HCT116 (cell line): Measurements from ENCODE around the gene GPR151. TPM values are rescaled to one million over a fixed set of nuclear protein-coding genes. Genes with fewer than 3 reads are reported as not detected.

Source experiments
- ATAC-seq: fragments of 200-7000 bp; cut with Tn5 transposase; 2 replicates; pipeline ENCODE4 v1.9.1; 2020; ENCODE audit warnings: mild to moderate bottlenecking, moderate library complexity
- BruUV-seq: library from RNA; stranded (reverse); fragments of 400-500 nt; replicated peaks from 2 replicates; lab custom pipeline; 2021; lab: Mats Ljungman, UMichigan
- CTCF ChIA-PET: fragments of 300-600 bp; sonication (Branson Sonifier 250); formaldehyde crosslinking; loops from one replicate; lab custom pipeline; 2021; ENCODE audit warnings: antibody characterized with exemption; lab: Charles Lee
- POLR2A ChIA-PET: fragments of 300-600, 350-600 bp; sonication (Branson Sonifier 250); formaldehyde crosslinking; loops from one replicate; lab custom pipeline; 2021; ENCODE audit warnings: antibody characterized with exemption; lab: Charles Lee
- RAD21 ChIA-PET, 2 experiments: fragments of 300-600 bp; sonication (Branson Sonifier 250); formaldehyde crosslinking; loops; one replicate each; lab custom pipeline; 2023; ENCODE audit warnings: low total read pairs in 2 of 2; ENCODE audit not compliant: uncharacterized antibody in 2 of 2, unreplicated experiment in 2 of 2, low non-redundant PET in 1 of 2; lab: Charles Lee
- DNase-seq: peaks from one replicate; pipeline ENCODE4 v3.0.0-alpha.2; 2010; ENCODE audit warnings: low read depth, low spot score
- H2AFZ ChIP-seq: fragments of 200-600 bp; shearing (Covaris generic), sonication (generic); 2 replicates; pipeline ENCODE4 v1.6.1; 2017; ENCODE audit warnings: low read depth, mixed run types, mixed read lengths, antibody characterized with exemption, low read length; ENCODE audit not compliant: poor library complexity, severe bottlenecking
- H3K27ac ChIP-seq: 2 replicates; pipeline ENCODE4 v1.5.1; 2012; ENCODE audit warnings: low read depth, low read length
- H3K27me3 ChIP-seq: fragments of 200-600 bp; sonication (generic); 2 replicates; pipeline ENCODE4 v1.6.1; 2016; ENCODE audit warnings: mixed run types, low read length, mixed read lengths; ENCODE audit not compliant: insufficient read depth
- H3K36me3 ChIP-seq, 2 experiments: fragments of 200-500 bp in 1 of 2; fragments of 200-600 bp in 1 of 2; sonication (Bioruptor generic) in 1 of 2; sonication (generic) in 1 of 2; 2 replicates each; pipeline versions ENCODE4 v1.5.1 to v1.6.1; 2014 to 2016; ENCODE audit warnings: low read length in 2 of 2, inconsistent platforms in 1 of 2, mixed read lengths in 1 of 2, mixed run types in 1 of 2; ENCODE audit not compliant: insufficient read depth in 2 of 2, control insufficient read depth in 1 of 2
- H3K4me1 ChIP-seq, 2 experiments: fragments of 200-600 bp in 1 of 2; sonication (generic) in 1 of 2; 2 replicates each; pipeline versions ENCODE4 v1.5.1 to v1.6.1; 2012 to 2017; ENCODE audit warnings: low read length in 2 of 2, inconsistent platforms in 1 of 2, mild to moderate bottlenecking in 1 of 2, mixed read lengths in 1 of 2, mixed run types in 1 of 2, moderate library complexity in 1 of 2; ENCODE audit not compliant: insufficient read depth in 2 of 2, control insufficient read depth in 1 of 2
- H3K4me2 ChIP-seq: fragments of 200-600 bp; sonication (generic); 2 replicates; pipeline ENCODE4 v1.6.1; 2017; ENCODE audit warnings: mixed run types, low read length, mixed read lengths
- H3K4me3 ChIP-seq, 2 experiments: fragments of 200-600 bp in 1 of 2; sonication (generic) in 1 of 2; replicated peaks in 1 of 2; 2 replicates each; pipeline ENCODE4 v1.5.1; 2011 to 2016; ENCODE audit warnings: low read length in 2 of 2, control low read depth in 1 of 2, low read depth in 1 of 2, mild to moderate bottlenecking in 1 of 2, mixed read lengths in 1 of 2, mixed run types in 1 of 2
- H3K79me2 ChIP-seq: fragments of 200-600 bp; sonication (generic); 2 replicates; pipeline ENCODE4 v1.6.1; 2017; ENCODE audit warnings: mild to moderate bottlenecking, mixed run types, low read length, moderate library complexity, mixed read lengths; ENCODE audit not compliant: insufficient read depth
- H3K9ac ChIP-seq: fragments of 200-600 bp; sonication (generic); 2 replicates; pipeline ENCODE4 v1.6.1; 2016; ENCODE audit warnings: low read length, mixed read lengths
- H3K9me2 ChIP-seq: fragments of 200-600 bp; sonication (generic), shearing (Covaris generic); 2 replicates; pipeline ENCODE4 v1.6.1; 2017; ENCODE audit warnings: mixed run types, mild to moderate bottlenecking, moderate library complexity; ENCODE audit not compliant: insufficient read depth
- H3K9me3 ChIP-seq, 2 experiments: fragments of 200-500 bp in 1 of 2; fragments of 200-600 bp in 1 of 2; sonication (Bioruptor generic) in 1 of 2; sonication (generic) in 1 of 2; 2 replicates each; pipeline ENCODE4 v1.6.1; 2014 to 2017; ENCODE audit warnings: low read length in 2 of 2, mixed read lengths in 2 of 2, inconsistent platforms in 1 of 2, low read depth in 1 of 2, mild to moderate bottlenecking in 1 of 2, mixed run types in 1 of 2, moderate library complexity in 1 of 2; ENCODE audit not compliant: control insufficient read depth in 1 of 2, insufficient read depth in 1 of 2
- H4K20me1 ChIP-seq: fragments of 200-600 bp; sonication (generic), shearing (Covaris generic); 2 replicates; pipeline ENCODE4 v1.6.1; 2017; ENCODE audit warnings: mixed run types, mild to moderate bottlenecking, moderate library complexity; ENCODE audit not compliant: insufficient read depth
- CBX3 ChIP-seq: IDR thresholded peaks from 2 replicates; pipeline ENCODE4 v1.6.1; 2012; ENCODE audit warnings: low read depth
- EGR1 ChIP-seq: IDR thresholded peaks from 2 replicates; pipeline ENCODE4 v1.6.1; 2012; ENCODE audit warnings: low read depth
- ELF1 ChIP-seq: IDR thresholded peaks from 2 replicates; pipeline ENCODE4 v1.6.1; 2012; ENCODE audit warnings: low read depth, borderline replicate concordance
- EZH2phosphoT487 ChIP-seq: fragments of 200-600 bp; IDR thresholded peaks from 2 replicates; pipeline ENCODE4 v1.6.1; 2018; ENCODE audit warnings: antibody characterized with exemption, borderline replicate concordance
- FOSL1 ChIP-seq: IDR thresholded peaks from 2 replicates; pipeline ENCODE4 v1.6.1; 2012; ENCODE audit warnings: low read depth
- JUND ChIP-seq: IDR thresholded peaks from 2 replicates; pipeline ENCODE4 v1.6.1; 2012
- MAX ChIP-seq: IDR thresholded peaks from 2 replicates; pipeline ENCODE4 v1.6.1; 2012
- POLR2A ChIP-seq: IDR thresholded peaks from 2 replicates; pipeline ENCODE4 v1.7.0; 2011; ENCODE audit warnings: borderline replicate concordance; ENCODE audit not compliant: insufficient read depth, insufficient read length; ENCODE audit errors: extremely low read depth
- RAD21 ChIP-seq: IDR thresholded peaks from 2 replicates; pipeline ENCODE4 v1.6.1; 2012; ENCODE audit warnings: low read depth, mild to moderate bottlenecking
- SIN3A ChIP-seq: IDR thresholded peaks from 2 replicates; pipeline ENCODE4 v1.6.1; 2012; ENCODE audit warnings: low read depth
- SP1 ChIP-seq: IDR thresholded peaks from 2 replicates; pipeline ENCODE4 v1.6.1; 2012; ENCODE audit warnings: low read depth
- SRF ChIP-seq: IDR thresholded peaks from 2 replicates; pipeline ENCODE4 v1.6.1; 2012; ENCODE audit warnings: low read depth
- YY1 ChIP-seq: IDR thresholded peaks from 2 replicates; pipeline ENCODE4 v1.6.1; 2011; ENCODE audit warnings: low read length, low read depth, moderate library complexity, mild to moderate bottlenecking; ENCODE audit not compliant: insufficient replicate concordance; ENCODE audit errors: extremely low read depth
- ZBTB33 ChIP-seq: IDR thresholded peaks from 2 replicates; pipeline ENCODE4 v1.6.1; 2011; ENCODE audit warnings: mild to moderate bottlenecking, low read length, moderate library complexity; ENCODE audit not compliant: insufficient replicate concordance; ENCODE audit errors: extremely low read depth
- ZNF274 ChIP-seq: fragments of 200-500 bp; sonication (Bioruptor generic); IDR thresholded peaks from 2 replicates; pipeline ENCODE4 v1.6.1; 2014; ENCODE audit warnings: mild to moderate bottlenecking, low read depth, low read length, inconsistent platforms
- intact Hi-C: fragments of 100-400 bp; cut with micrococcal nuclease; formaldehyde crosslinking; loops from 2 replicates; pipeline ENCODE4 v1.10.0; 2022
- total RNA-seq: library from RNA; stranded (reverse); gene quantifications from one replicate; pipeline ENCODE4 v1.2.1, GENCODE V29; 2021; ENCODE audit not compliant: unreplicated experiment

The GPR151 gene
- total RNA-seq, 1 experiment from 2014 or later = not detected

GRCh38 chr5:146515473-146516150 lies 378 bp downstream of the GPR151 start:
- no peaks in the 10 kb centered on the region for H3K79me2 ChIP-seq
- H3K4me1 ChIP-seq = peaks cover 0 to 3% of the 10 kb centered on the region in 2 experiments; a peak in 1 of 4 replicates
- no peak for DNase-seq
- peaks cover 6 to 12% of the 10 kb centered on the region in 2 experiments for H3K36me3 ChIP-seq
- BruUV-seq = no TSS peak
- no peaks in the 10 kb centered on the region for H4K20me1 ChIP-seq
- RAD21 ChIA-PET = no interaction called here
- no peaks in the 10 kb centered on the region for H3K27me3 ChIP-seq
- POLR2A ChIA-PET = interaction anchor here (1.5 kb wide), 1 partner anchor 13 kb away, joined by 3 read pairs; no protein-coding TSS in a partner anchor
- no peak overlapping the region for H3K4me3 ChIP-seq
- intact Hi-C loops = no loop called here
- H3K4me2 ChIP-seq = no peak overlapping the region
- no peak overlapping the region for H3K9ac ChIP-seq
- ATAC-seq = peak; percentile 25; the same call in 1 of the 2 replicates
- H3K9me2 ChIP-seq = no peaks in the 10 kb centered on the region
- H3K9me3 ChIP-seq = no peaks in the 10 kb centered on the region
- H2AFZ ChIP-seq = no peak overlapping the region
- CTCF ChIA-PET = interaction anchor here (1.0 to 2.0 kb wide), 2 partner anchors 18 to 69 kb away, joined by 3 to 4 read pairs; partner anchors contain the start of gene TCERG1
- H3K27ac ChIP-seq = no peak overlapping the region
- TF ChIP-seq JUND (no peak), RAD21 (no peak), SP1 (no peak), EGR1 (no peak), SIN3A (no peak), FOSL1 (no peak), YY1 (no peak), ZNF274 (no peak), EZH2phosphoT487 (no peak), SRF (no peak), CBX3 (no peak), MAX (no peak), ZBTB33 (no peak), POLR2A (no peak), ELF1 (no peak)
